Adrenal gland (tissue), 12 donors: ENCODE results near the gene OR6C76. TPM values are rescaled to one million over a fixed set of nuclear protein-coding genes. Genes with fewer than 3 reads are reported as not detected.

Experiments used
- DNase-seq, 7 donors: peaks; one replicate each; pipeline ENCODE4 v3.0.0-alpha.2; 2019 to 2020
- H3K27ac ChIP-seq, 5 donors: fragments of 200-600 bp; sonication (generic) in 4 of 5; 1 replicate in 3 of 5; 2 replicates in 2 of 5; pipeline versions ENCODE4 v1.5.1 to v1.8.0; 2016 to 2020; ENCODE audit warnings: mild to moderate bottlenecking in 1 of 5
- H3K27me3 ChIP-seq: fragments of 200-600 bp; 2 replicates; pipeline ENCODE4 v1.8.0; 2021
- H3K36me3 ChIP-seq, 2 donors: fragments of 200-600 bp; replicated peaks in 1 of 2; 1 replicate in 1 of 2; 2 replicates in 1 of 2; pipeline versions ENCODE4 v1.5.1 to v1.8.0; 2018 to 2022
- H3K4me1 ChIP-seq, 2 donors: fragments of 200-600 bp; replicated peaks in 1 of 2; 1 replicate in 1 of 2; 2 replicates in 1 of 2; pipeline versions ENCODE4 v1.5.1 to v1.8.0; 2018 to 2021
- H3K4me3 ChIP-seq, 4 donors: fragments of 200-600 bp; sonication (generic) in 3 of 4; one replicate each; pipeline ENCODE4 v1.5.1; 2016 to 2018
- H3K9me3 ChIP-seq, 3 donors: fragments of 200-600 bp; sonication (generic) in 1 of 3; replicated peaks in 1 of 3; 1 replicate in 2 of 3; 2 replicates in 1 of 3; pipeline versions ENCODE4 v1.5.1 to v1.8.0; 2016 to 2021
- POLR2A ChIP-seq, 2 donors: fragments of 450-650 bp; IDR thresholded peaks; one replicate each; pipeline ENCODE4 v1.6.1; 2017; ENCODE audit warnings: antibody characterized with exemption in 2 of 2, mild to moderate bottlenecking in 2 of 2, moderate library complexity in 1 of 2
- WGBS, 4 donors: extraction: QIAGEN DNeasy Blood & Tissue Kit in 2 of 4; methylation state at CpG; one replicate each; pipeline versions ENCODE4 v1.1.5 to v1.1.7; 2013 to 2017; 5-methylcytosine and 5-hydroxymethylcytosine counted together
- intact Hi-C, 2 donors: fragments of 100-400 bp; cut with DNase I; formaldehyde crosslinking; loops; one replicate each; pipeline versions ENCODE4 v1.14.1 to v1.15.0; 2022 to 2023
- polyA plus RNA-seq, 3 donors: library from polyadenylated mRNA; stranded (reverse); fragments of 200-250 nt in 2 of 3; fragments of 350-450 nt in 1 of 3; fragmentation: Illumina TruSeq in 1 of 3; extraction: RNeasy Lipid Tissue Mini Kit (QIAGEN cat#74804) in 1 of 3; gene quantifications; one replicate each; pipeline ENCODE4 v1.2.3, GENCODE V29; 2013 to 2014
- total RNA-seq, 9 donors: library from RNA; depleted of rRNA in 4 of 9; stranded (reverse); fragments of >200 nt in 4 of 9; fragments of 120-200 nt in 1 of 9; fragmentation: NEBNext Ultra II Directional in 1 of 9; extraction: Animal tissue kit (Norgen Biotek cat#: 25700) in 1 of 9; gene quantifications; one replicate each; pipeline versions ENCODE4 v1.1.0 to v1.2.4, GENCODE V29; 2013 to 2023
- TF ChIP-seq, protein P1 (sequence below), 6 experiments: fragments of 450-650 bp in 4 of 6; fragments of 200-600 bp in 2 of 6; sonication (generic) in 1 of 6; IDR thresholded peaks; 1 replicate in 5 of 6; 2 replicates in 1 of 6; pipeline versions ENCODE4 v1.5.1 to v1.8.0; 2016 to 2021; ENCODE audit warnings: antibody characterized with exemption in 6 of 6, mild to moderate bottlenecking in 2 of 6, moderate library complexity in 1 of 6
- donor health status: healthy with polysubstance abuse.
- donor health status: Bipolar disorder and iron deficiency.
- donor health status: DM: yes; HTN: yes; CAD: no.
- donor health status: DM: no; HTN: no; CAD: no.
- donor health status: DM: no; HTN: no; CAD: no.
- donor health status: DM: yes; HTN: yes; CAD: no.

The OR6C76 gene
- total and polyA plus RNA-seq, 12 donors: not detected

DNA sequence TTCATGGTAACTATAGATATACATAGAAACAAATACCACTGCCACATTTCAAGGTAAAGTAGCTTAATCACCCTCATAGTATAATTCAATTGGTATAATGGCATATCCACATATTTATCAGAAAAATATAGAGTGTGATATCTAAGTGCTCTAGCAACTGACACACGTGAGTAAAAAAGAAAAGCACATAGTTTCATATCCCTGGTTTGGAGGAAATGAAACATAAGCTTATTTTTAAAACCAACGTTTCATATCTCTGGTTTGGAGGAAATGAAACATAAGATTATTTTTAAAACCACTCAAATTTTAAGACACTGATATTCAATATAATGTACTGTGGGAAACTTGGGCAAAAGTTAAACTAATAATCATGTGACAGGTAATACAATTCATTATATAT, 41.8 kb downstream of the OR6C76 start:
- H3K36me3 ChIP-seq: no peaks in the 10 kb centered on the region
- no peak overlapping the region for H3K27ac ChIP-seq
- DNase-seq: no peak
- no peaks in the 10 kb centered on the region for H3K9me3 ChIP-seq
- intact Hi-C loops: no loop called here
- H3K4me1 ChIP-seq: no peaks in the 10 kb centered on the region
- no peaks in the 10 kb centered on the region for H3K27me3 ChIP-seq
- TF ChIP-seq, protein P1, sequence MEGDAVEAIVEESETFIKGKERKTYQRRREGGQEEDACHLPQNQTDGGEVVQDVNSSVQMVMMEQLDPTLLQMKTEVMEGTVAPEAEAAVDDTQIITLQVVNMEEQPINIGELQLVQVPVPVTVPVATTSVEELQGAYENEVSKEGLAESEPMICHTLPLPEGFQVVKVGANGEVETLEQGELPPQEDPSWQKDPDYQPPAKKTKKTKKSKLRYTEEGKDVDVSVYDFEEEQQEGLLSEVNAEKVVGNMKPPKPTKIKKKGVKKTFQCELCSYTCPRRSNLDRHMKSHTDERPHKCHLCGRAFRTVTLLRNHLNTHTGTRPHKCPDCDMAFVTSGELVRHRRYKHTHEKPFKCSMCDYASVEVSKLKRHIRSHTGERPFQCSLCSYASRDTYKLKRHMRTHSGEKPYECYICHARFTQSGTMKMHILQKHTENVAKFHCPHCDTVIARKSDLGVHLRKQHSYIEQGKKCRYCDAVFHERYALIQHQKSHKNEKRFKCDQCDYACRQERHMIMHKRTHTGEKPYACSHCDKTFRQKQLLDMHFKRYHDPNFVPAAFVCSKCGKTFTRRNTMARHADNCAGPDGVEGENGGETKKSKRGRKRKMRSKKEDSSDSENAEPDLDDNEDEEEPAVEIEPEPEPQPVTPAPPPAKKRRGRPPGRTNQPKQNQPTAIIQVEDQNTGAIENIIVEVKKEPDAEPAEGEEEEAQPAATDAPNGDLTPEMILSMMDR (IDR thresholded peaks at IDR 0.05): no peak
- TF ChIP-seq POLR2A (IDR thresholded peaks at IDR 0.05): no peak
- 30 to 36% (median 32%) methylated on average over 2 of the region's 2 CpGs for WGBS, 4 donors
- H3K4me3 ChIP-seq: no peak overlapping the region

DNA sequence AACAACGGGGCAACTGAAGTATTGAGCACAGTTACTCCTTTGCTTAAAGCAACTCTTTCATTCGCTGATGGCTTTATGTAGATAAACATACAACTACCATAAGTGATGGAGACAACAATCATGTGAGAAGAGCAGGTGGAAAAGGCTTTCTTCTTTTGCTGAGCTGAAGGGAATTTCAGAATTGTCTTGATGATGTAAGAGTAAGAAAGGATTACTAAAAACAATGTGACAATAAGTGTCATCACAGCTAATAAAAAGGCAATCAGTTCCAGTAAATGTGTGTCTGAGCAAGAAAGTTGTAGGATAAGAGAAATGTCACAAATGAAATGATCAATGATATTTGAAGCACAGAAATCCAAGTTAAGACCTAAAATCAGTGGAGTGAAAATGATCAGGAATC, 43.2 kb downstream of the OR6C76 start:
- Histone ChIP-seq H3K4me1 (no peaks in the 10 kb centered on the region), H3K27ac (no peak overlapping the region), H3K36me3 (no peaks in the 10 kb centered on the region), H3K27me3 (no peaks in the 10 kb centered on the region), H3K9me3 (no peaks in the 10 kb centered on the region), H3K4me3 (no peak overlapping the region)
- DNase-seq: no peak
- intact Hi-C loops: no loop called here
- TF ChIP-seq, protein P1 (IDR thresholded peaks at IDR 0.05): no peak
- no peak for TF ChIP-seq POLR2A (IDR thresholded peaks at IDR 0.05)
- WGBS, 4 donors: 56 to 75% (median 68%) methylated on average over 2 of the region's 2 CpGs

DNA sequence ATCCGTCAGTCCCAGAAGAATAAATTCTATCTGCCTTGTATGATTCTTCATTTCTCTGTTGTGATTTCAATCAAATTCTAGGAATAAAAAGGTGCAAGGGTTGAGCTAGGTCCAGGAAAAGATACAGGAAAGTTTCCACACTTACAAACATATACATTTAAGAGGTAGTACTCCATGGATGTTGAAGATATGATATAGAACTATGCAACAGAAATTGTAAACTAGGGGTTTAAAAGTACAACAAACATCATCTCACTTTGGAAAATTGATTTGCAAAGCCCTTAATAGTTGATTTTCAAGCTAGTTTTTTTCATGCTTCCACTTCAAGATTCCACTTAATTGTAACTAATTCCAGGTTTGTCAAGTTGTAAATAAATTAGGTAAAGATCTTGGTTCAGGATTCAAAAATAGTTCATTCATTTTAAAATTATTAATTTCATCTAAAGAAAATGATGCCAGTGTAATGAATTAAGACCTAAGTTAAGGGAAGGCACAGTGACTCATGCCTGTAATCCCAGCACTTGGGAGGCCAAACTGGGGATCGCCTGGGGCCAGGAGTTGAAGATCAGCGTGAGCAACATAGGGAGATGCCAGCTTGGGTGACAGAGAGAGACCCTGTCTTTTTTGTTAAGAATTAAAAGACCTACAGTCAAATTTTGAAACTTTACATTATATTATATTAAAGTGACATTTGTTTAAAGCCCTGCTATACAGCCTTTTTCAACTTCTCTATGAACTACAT, 44.2 kb downstream of the OR6C76 start, which contains the start of gene OR6C70:
TSS of gene OR6C70 (minus strand) at position 51 of the 742 bp plus-strand sequence. CDS start at position 51, 0 bp downstream.
- Histone ChIP-seq H3K4me1 (no peaks in the 10 kb centered on the region), H3K36me3 (no peaks in the 10 kb centered on the region), H3K4me3 (no peak within 1 kb of the TSS), H3K27me3 (no peaks in the 10 kb centered on the region), H3K27ac (no peak within 1 kb of the TSS), H3K9me3 (no peaks in the 10 kb centered on the region)
- TF ChIP-seq, protein P1 (IDR thresholded peaks at IDR 0.05): no peak
- no peak for TF ChIP-seq POLR2A (IDR thresholded peaks at IDR 0.05)
- WGBS, 4 donors: 76 to 83% (median 80%) methylated on average over 3 of the region's 3 CpGs
- intact Hi-C loops: no loop called here
- DNase-seq: no peak

DNA sequence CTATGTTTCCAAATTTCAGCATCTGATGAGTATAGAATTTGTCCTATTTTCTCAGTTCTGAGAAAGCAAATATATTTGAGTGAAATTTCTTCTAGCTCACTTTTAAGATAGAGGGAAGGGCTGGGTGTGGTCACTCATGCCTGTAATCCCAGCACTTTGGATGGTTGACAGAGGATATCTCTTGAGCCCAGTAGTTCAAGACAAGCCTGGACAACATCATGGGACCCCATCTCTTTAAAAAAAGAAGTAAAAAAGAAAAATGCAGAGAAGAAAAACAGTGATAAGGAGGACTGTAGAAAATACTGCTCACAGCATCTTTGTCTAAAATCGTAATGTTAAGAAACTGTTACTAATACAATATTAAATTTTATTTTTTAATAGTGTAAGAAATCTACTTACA, 46.2 kb downstream of the OR6C76 start:
- 69 to 90% (median 78%) methylated on average over 1 of the region's 1 CpG for WGBS, 4 donors
- H3K27me3 ChIP-seq: no peaks in the 10 kb centered on the region
- intact Hi-C loops: no loop called here
- no peak overlapping the region for H3K4me3 ChIP-seq
- TF ChIP-seq, protein P1 (IDR thresholded peaks at IDR 0.05): no peak
- no peak for TF ChIP-seq POLR2A (IDR thresholded peaks at IDR 0.05)
- no peak overlapping the region for H3K27ac ChIP-seq
- no peaks in the 10 kb centered on the region for H3K4me1 ChIP-seq
- peaks cover 0 to 6% (median 0%) of the 10 kb centered on the region in 3 donors for H3K9me3 ChIP-seq
- H3K36me3 ChIP-seq: no peaks in the 10 kb centered on the region
- no peak for DNase-seq

Other genes with a start within 250 kb of the OR6C76 start
- not detected for gene OR10A7, start 205.2 kb upstream of the OR6C76 start, total RNA-seq
- not detected for gene OR10A7, start 205.2 kb upstream of the OR6C76 start, polyA plus RNA-seq
- 1 to 10 TPM in 1 of 9 donors, not detected in 8; 1.1 TPM for gene OR6C74, start 181.6 kb upstream of the OR6C76 start, total RNA-seq
- gene OR6C74, start 181.6 kb upstream of the OR6C76 start, polyA plus RNA-seq: not detected
- gene OR6C6, start 129.7 kb upstream of the OR6C76 start, total RNA-seq: not detected
- not detected for gene OR6C6, start 129.7 kb upstream of the OR6C76 start, polyA plus RNA-seq
- under 1 TPM in 1 of 9 donors, not detected in 8; 0.11 TPM for gene OR6C1, start 111.9 kb upstream of the OR6C76 start, total RNA-seq
- not detected for gene OR6C1, start 111.9 kb upstream of the OR6C76 start, polyA plus RNA-seq
- not detected for gene OR6C3, start 95.5 kb upstream of the OR6C76 start, total RNA-seq
- gene OR6C3, start 95.5 kb upstream of the OR6C76 start, polyA plus RNA-seq: not detected
- gene OR6C75, start 63.3 kb upstream of the OR6C76 start, total RNA-seq: not detected
- not detected for gene OR6C75, start 63.3 kb upstream of the OR6C76 start, polyA plus RNA-seq
- not detected for gene OR6C65, start 25.7 kb upstream of the OR6C76 start, total RNA-seq
- gene OR6C65, start 25.7 kb upstream of the OR6C76 start, polyA plus RNA-seq: not detected
- gene OR6C2, start 17.8 kb downstream of the OR6C76 start, total RNA-seq: not detected
- gene OR6C2, start 17.8 kb downstream of the OR6C76 start, polyA plus RNA-seq: not detected
- not detected for gene OR6C70, start 43.9 kb downstream of the OR6C76 start, total RNA-seq
- gene OR6C70, start 43.9 kb downstream of the OR6C76 start, polyA plus RNA-seq: not detected
- gene OR6C68, start 66.1 kb downstream of the OR6C76 start, total RNA-seq: not detected
- not detected for gene OR6C68, start 66.1 kb downstream of the OR6C76 start, polyA plus RNA-seq
- not detected for gene OR6C4, start 123.3 kb downstream of the OR6C76 start, total RNA-seq
- not detected for gene OR6C4, start 123.3 kb downstream of the OR6C76 start, polyA plus RNA-seq
- not detected for gene OR2AP1, start 146.2 kb downstream of the OR6C76 start, total RNA-seq
- gene OR2AP1, start 146.2 kb downstream of the OR6C76 start, polyA plus RNA-seq: not detected
- not detected for gene OR10P1, start 210.6 kb downstream of the OR6C76 start, total RNA-seq
- gene OR10P1, start 210.6 kb downstream of the OR6C76 start, polyA plus RNA-seq: not detected